ENCODE results near the gene IGFBP1.

The IGFBP1 gene

GRCh38 chr7:45881759-45882464 lies 6.4 kb upstream of the IGFBP1 start:
- no peak for DNase-seq

- no peak for DNase-seq
These were observed 5.8 kb upstream of the IGFBP1 start for GRCh38 chr7:45882465-45882810.

- no peak for DNase-seq
These were observed 4.2 kb upstream of the IGFBP1 start for GRCh38 chr7:45884136-45884535.

- DNase-seq: no peak
These were observed 2.9 kb upstream of the IGFBP1 start for GRCh38 chr7:45885264-45885882.

GRCh38 chr7:45886931-45887667 lies 1.2 kb upstream of the IGFBP1 start:
- no peak for DNase-seq

GRCh38 chr7:45888993-45889366 lies 692 bp downstream of the IGFBP1 start:
- no peak for DNase-seq

- DNase-seq: no peak
These were observed 1.2 kb downstream of the IGFBP1 start for GRCh38 chr7:45889367-45890067.

- no peak for DNase-seq
These were observed 2.0 kb downstream of the IGFBP1 start for GRCh38 chr7:45890125-45890901.

GRCh38 chr7:45890902-45891461 lies 2.7 kb downstream of the IGFBP1 start:
- no peak for DNase-seq

- DNase-seq: no peak
These were observed 3.4 kb downstream of the IGFBP1 start for GRCh38 chr7:45891462-45892402.

- no peak for DNase-seq
These were observed 4.2 kb downstream of the IGFBP1 start for GRCh38 chr7:45892407-45893035.

- DNase-seq: no peak
These were observed 5.2 kb downstream of the IGFBP1 start for GRCh38 chr7:45893374-45893995.

- no peak for DNase-seq
These were observed 5.8 kb downstream of the IGFBP1 start for GRCh38 chr7:45893996-45894664.

- DNase-seq: no peak
These were observed 6.4 kb downstream of the IGFBP1 start for GRCh38 chr7:45894665-45895062.

GRCh38 chr7:45897042-45897690 lies 8.9 kb downstream of the IGFBP1 start:
- no peak for DNase-seq

GRCh38 chr7:45898222-45898621 lies 9.9 kb downstream of the IGFBP1 start:
- DNase-seq: no peak

- no peak for DNase-seq
These were observed 13.3 kb downstream of the IGFBP1 start for GRCh38 chr7:45901566-45901965.

- DNase-seq: no peak
These were observed 14.5 kb downstream of the IGFBP1 start for GRCh38 chr7:45902820-45903219.

- no peak for DNase-seq
These were observed 21.3 kb downstream of the IGFBP1 start for GRCh38 chr7:45909561-45909960.

All from activated CD4-positive, alpha-beta T cell treated with anti-CD3 and anti-CD28 coated beads for 1 hour (primary cell).